ENCODE measurements around the gene C6orf136. TPM values are rescaled to one million over a fixed set of nuclear protein-coding genes. Genes with fewer than 3 reads are reported as not detected.

C6orf136 gene
- total and polyA plus RNA-seq, 10 of the 15 experiments (the other 5 are each of a cell fraction or from before 2014, with no cell fraction given): 5.2 to 24.1 (median 14.9) TPM

DNA sequence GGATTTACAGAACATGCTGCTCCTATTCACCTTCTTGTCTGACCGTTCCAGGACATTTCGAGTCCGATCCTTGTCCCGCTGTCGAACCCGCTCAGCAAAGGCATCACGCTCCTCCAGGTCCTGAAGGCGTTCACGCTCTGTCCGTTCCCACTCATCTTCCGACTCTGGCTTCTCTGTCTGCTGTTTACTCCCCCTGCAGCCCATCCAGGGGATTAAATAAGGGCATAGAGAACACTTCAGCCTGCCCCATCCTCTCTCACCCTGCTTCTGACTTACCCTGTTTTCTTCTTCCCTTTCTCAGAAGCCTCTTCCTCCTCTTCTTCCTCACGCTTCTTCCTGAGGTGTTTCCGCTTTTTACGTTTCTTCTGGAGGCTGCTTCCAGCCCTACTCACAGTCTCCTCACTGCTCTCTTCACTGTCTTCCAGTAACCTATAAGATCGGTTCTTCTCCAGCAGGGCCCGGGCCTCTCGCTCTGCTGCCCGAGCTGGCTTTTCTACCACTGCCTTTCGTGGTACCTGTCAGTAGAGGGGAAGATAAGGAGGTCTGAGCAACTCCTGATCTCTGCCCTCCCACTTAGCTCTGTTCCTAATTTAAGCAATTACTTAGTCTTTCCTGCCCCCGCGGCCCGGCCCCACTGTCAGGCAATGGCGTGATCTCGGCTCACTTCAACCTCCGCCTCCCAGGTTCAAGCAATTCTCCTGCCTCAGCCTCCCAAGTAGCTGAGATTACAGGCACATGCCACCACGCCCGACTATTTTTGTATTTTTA lies 24.0 kb downstream of the C6orf136 start:
- 94% methylated on average over 27 of the region's 27 CpGs for WGBS (ENCODE audit: insufficient coverage, insufficient replicate concordance, low lambda C conversion rate, missing lambda C conversion rate)
- Histone ChIP-seq H3K4me1 (ENCODE audit: control insufficient read depth, insufficient read depth, low read length) (peaks cover 8% of the 10 kb centered on the region), H3K9me3 (replicated peaks; ENCODE audit: control insufficient read depth, insufficient read depth, low read length) (no peaks in the 10 kb centered on the region), H4K20me1 (ENCODE audit: control insufficient read depth, insufficient read depth) (no peaks in the 10 kb centered on the region), H3K36me3 (ENCODE audit: control insufficient read depth in 2 of 2, insufficient read depth in 2 of 2, low read length in 1 of 2) (peaks cover 0 to 12% of the 10 kb centered on the region in 2 experiments; a peak in 2 of 4 replicates), H3K4me3 (no peak overlapping the region), H3K4me2 (ENCODE audit: control insufficient read depth, insufficient read depth) (no peak overlapping the region), H3K79me2 (ENCODE audit: control insufficient read depth, insufficient read depth, low read length) (peaks cover 14% of the 10 kb centered on the region), H2AFZ (ENCODE audit: control insufficient read depth, low read depth, low read length) (no peak overlapping the region), H3K27me3 (replicated peaks in 1 of 2; ENCODE audit: control insufficient read depth in 2 of 2, insufficient read depth in 2 of 2, low read length in 1 of 2) (no peaks in the 10 kb centered on the region), H3K27ac (ENCODE audit: control insufficient read depth, insufficient read depth) (no peak overlapping the region), H3K9ac (ENCODE audit: control insufficient read depth, insufficient read depth, low read length) (no peak overlapping the region)
- ChIA-PET POLR2A (no interaction called here), RAD21 (ENCODE audit: unreplicated experiment) (no interaction called here), SMC1A (ENCODE audit: uncharacterized antibody, unreplicated experiment) (interaction anchor here (0.7 to 1.9 kb wide), 3 partner anchors 19 to 217 kb away, joined by 3 to 6 read pairs (median 4); no protein-coding TSS in a partner anchor), CTCF (interaction anchor here (1.0 to 7.7 kb wide), 4 partner anchors 52 to 139 kb away, joined by 3 to 67 read pairs (median 12); no protein-coding TSS in a partner anchor)
- DNase-seq (ENCODE audit: low read depth, low spot score) (no peak), ATAC-seq (no peak), FAIRE-seq (no peak)
- in situ Hi-C loops (cut with MboI): loop anchor here (5.0 kb wide), 1 partner anchor 189 kb away; no protein-coding TSS in a partner anchor
- TSS peak; percentile 49 for BruUV-seq (replicated peaks)
- no peak for TF ChIP-seq CREM (IDR thresholded peaks at IDR 0.05; ENCODE audit: low read depth)
- TF ChIP-seq, protein P1, sequence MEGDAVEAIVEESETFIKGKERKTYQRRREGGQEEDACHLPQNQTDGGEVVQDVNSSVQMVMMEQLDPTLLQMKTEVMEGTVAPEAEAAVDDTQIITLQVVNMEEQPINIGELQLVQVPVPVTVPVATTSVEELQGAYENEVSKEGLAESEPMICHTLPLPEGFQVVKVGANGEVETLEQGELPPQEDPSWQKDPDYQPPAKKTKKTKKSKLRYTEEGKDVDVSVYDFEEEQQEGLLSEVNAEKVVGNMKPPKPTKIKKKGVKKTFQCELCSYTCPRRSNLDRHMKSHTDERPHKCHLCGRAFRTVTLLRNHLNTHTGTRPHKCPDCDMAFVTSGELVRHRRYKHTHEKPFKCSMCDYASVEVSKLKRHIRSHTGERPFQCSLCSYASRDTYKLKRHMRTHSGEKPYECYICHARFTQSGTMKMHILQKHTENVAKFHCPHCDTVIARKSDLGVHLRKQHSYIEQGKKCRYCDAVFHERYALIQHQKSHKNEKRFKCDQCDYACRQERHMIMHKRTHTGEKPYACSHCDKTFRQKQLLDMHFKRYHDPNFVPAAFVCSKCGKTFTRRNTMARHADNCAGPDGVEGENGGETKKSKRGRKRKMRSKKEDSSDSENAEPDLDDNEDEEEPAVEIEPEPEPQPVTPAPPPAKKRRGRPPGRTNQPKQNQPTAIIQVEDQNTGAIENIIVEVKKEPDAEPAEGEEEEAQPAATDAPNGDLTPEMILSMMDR (IDR thresholded peaks at IDR 0.05 in 2 of 3, conservative IDR thresholded peaks at IDR 0.05 in 1 of 3; ENCODE audit: control insufficient read depth in 2 of 3, extremely low read depth in 1 of 3, insufficient read depth in 1 of 3, low read depth in 3 of 3, low read length in 3 of 3): 0 out of 6 replicates have a peak, but pooled peaks of 1 of the 3 experiments have one; percentile 17
- intact Hi-C loops (cut with micrococcal nuclease; ENCODE audit: unreplicated experiment): loop anchor here (5.0 kb wide), 1 partner anchor 129 kb away; no protein-coding TSS in a partner anchor
